ENCODE measurements around the gene CRTC3. TPM values are rescaled to one million over a fixed set of nuclear protein-coding genes. Genes with fewer than 3 reads are reported as not detected.
"Not testable (repeated sequence)": the region's sequence is repeated elsewhere in the genome, so short reads cannot be mapped to it uniquely, and the experiment has no call there.

CRTC3 gene
- total RNA-seq, 2 experiments from 2014 or later = 86.0 to 89.3 TPM

GRCh38 chr15:90664650-90665287 lies 135.0 kb downstream of the CRTC3 start:
- POLR2A ChIA-PET = interaction anchor here (0.9 to 7.5 kb wide), 10 partner anchors 8 to 267 kb away, joined by 3 to 60 read pairs (median 7); partner anchors contain the start of gene BLM
- peaks cover 67% of the 10 kb centered on the region for H3K4me1 Mint-ChIP-seq
- H3K9me3 Mint-ChIP-seq = peaks cover 2% of the 10 kb centered on the region
- H3K4me3 Mint-ChIP-seq = peak overlapping the region; percentile 82
- DNase-seq = no peak
- peak overlapping the region; percentile 90 for H3K27ac Mint-ChIP-seq
- CTCF ChIA-PET = interaction anchor here (0.6 to 3.5 kb wide), 4 partner anchors 13 to 267 kb away, joined by 5 to 10 read pairs (median 6); no protein-coding TSS in a partner anchor
- peaks cover 38% of the 10 kb centered on the region for H3K36me3 Mint-ChIP-seq (ENCODE audit: low read depth)
- peaks cover 20% of the 10 kb centered on the region for H3K27me3 Mint-ChIP-seq

- Mint-ChIP-seq H3K27ac (peak overlapping the region; percentile 94), H3K27me3 (peaks cover 21% of the 10 kb centered on the region), H3K4me3 (peak overlapping the region; percentile 82), H3K9me3 (peaks cover 2% of the 10 kb centered on the region), H3K36me3 (ENCODE audit: low read depth) (peaks cover 37% of the 10 kb centered on the region), H3K4me1 (peaks cover 60% of the 10 kb centered on the region)
- DNase-seq = peak; percentile 81
- CTCF ChIA-PET = interaction anchor here (1.4 to 3.5 kb wide), 3 partner anchors 12 to 266 kb away, joined by 5 to 10 read pairs (median 5); no protein-coding TSS in a partner anchor
- POLR2A ChIA-PET = interaction anchor here (0.6 to 7.5 kb wide), 12 partner anchors 8 to 1525 kb away, joined by 3 to 60 read pairs (median 6); partner anchors contain the start of gene BLM
Measured at GRCh38 chr15:90665288-90666134, 135.8 kb downstream of the CRTC3 start.

- CTCF ChIA-PET = interaction anchor here (1.0 to 3.5 kb wide), 3 partner anchors 11 to 18 kb away, joined by 3 to 10 read pairs (median 5); no protein-coding TSS in a partner anchor
- Mint-ChIP-seq H3K4me3 (peak overlapping the region; percentile 82), H3K27ac (peak overlapping the region; percentile 94), H3K4me1 (peaks cover 52% of the 10 kb centered on the region), H3K27me3 (peaks cover 22% of the 10 kb centered on the region), H3K36me3 (ENCODE audit: low read depth) (peaks cover 36% of the 10 kb centered on the region), H3K9me3 (peaks cover 2% of the 10 kb centered on the region)
- no peak for DNase-seq
- POLR2A ChIA-PET = interaction anchor here (0.6 to 7.5 kb wide), 12 partner anchors 9 to 1525 kb away, joined by 3 to 60 read pairs (median 6); partner anchors contain the start of gene BLM
Measured at GRCh38 chr15:90666135-90666909, 136.6 kb downstream of the CRTC3 start.

- H3K36me3 Mint-ChIP-seq (ENCODE audit: low read depth) = peaks cover 30% of the 10 kb centered on the region
- peak overlapping the region; percentile 61 for H3K4me3 Mint-ChIP-seq
- POLR2A ChIA-PET = interaction anchor here (0.7 to 7.5 kb wide), 7 partner anchors 10 to 128 kb away, joined by 3 to 60 read pairs (median 4); partner anchors contain the start of gene BLM
- DNase-seq = no peak
- CTCF ChIA-PET = interaction anchor here (0.7 to 1.9 kb wide), 3 partner anchors 10 to 268 kb away, joined by 3 to 5 read pairs (median 3); partner anchors contain the start of gene UNC45A
- no peaks in the 10 kb centered on the region for H3K9me3 Mint-ChIP-seq
- H3K27ac Mint-ChIP-seq = peak overlapping the region; percentile 94
- peaks cover 45% of the 10 kb centered on the region for H3K4me1 Mint-ChIP-seq
- H3K27me3 Mint-ChIP-seq = peaks cover 29% of the 10 kb centered on the region
Measured at GRCh38 chr15:90667073-90667754, 137.5 kb downstream of the CRTC3 start.

GRCh38 chr15:90667755-90668345 lies 138.1 kb downstream of the CRTC3 start:
- not testable (repeated sequence) for H3K27ac Mint-ChIP-seq, DNase-seq, H3K9me3 Mint-ChIP-seq, H3K4me3 Mint-ChIP-seq
- peaks cover 40% of the 10 kb centered on the region for H3K4me1 Mint-ChIP-seq
- H3K36me3 Mint-ChIP-seq (ENCODE audit: low read depth) = peaks cover 25% of the 10 kb centered on the region
- ChIA-PET CTCF (interaction anchor here (0.7 to 1.9 kb wide), 4 partner anchors 10 to 267 kb away, joined by 3 to 5 read pairs (median 4); partner anchors contain the start of gene UNC45A), POLR2A (interaction anchor here (0.7 to 7.5 kb wide), 6 partner anchors 9 to 129 kb away, joined by 3 to 60 read pairs (median 23); partner anchors contain the start of gene BLM)
- H3K27me3 Mint-ChIP-seq = peaks cover 35% of the 10 kb centered on the region

GRCh38 chr15:90670631-90671030 lies 140.9 kb downstream of the CRTC3 start:
- DNase-seq; H3K9me3 Mint-ChIP-seq; H3K27ac Mint-ChIP-seq; H3K4me3 Mint-ChIP-seq; H3K36me3 Mint-ChIP-seq (ENCODE audit: low read depth): not testable (repeated sequence)
- Mint-ChIP-seq H3K27me3 (peaks cover 37% of the 10 kb centered on the region), H3K4me1 (peaks cover 32% of the 10 kb centered on the region)
- ChIA-PET POLR2A (interaction anchor here (0.7 to 2.0 kb wide), 4 partner anchors 7 to 23 kb away, joined by 3 to 6 read pairs (median 4); no protein-coding TSS in a partner anchor), CTCF (interaction anchor here (1.1 kb wide), 1 partner anchor 23 kb away, joined by 4 read pairs; no protein-coding TSS in a partner anchor)

GRCh38 chr15:90671216-90671615 lies 141.5 kb downstream of the CRTC3 start:
- POLR2A ChIA-PET = interaction anchor here (0.7 to 2.0 kb wide), 2 partner anchors 14 kb away, joined by 3 to 6 read pairs; no protein-coding TSS in a partner anchor
- no peak for DNase-seq
- Mint-ChIP-seq H3K4me3 (no peak overlapping the region), H3K4me1 (peaks cover 26% of the 10 kb centered on the region), H3K9me3 (no peaks in the 10 kb centered on the region), H3K27me3 (peaks cover 37% of the 10 kb centered on the region), H3K27ac (no peak overlapping the region), H3K36me3 (ENCODE audit: low read depth) (peaks cover 7% of the 10 kb centered on the region)
- CTCF ChIA-PET = interaction anchor here (1.1 kb wide), 1 partner anchor 23 kb away, joined by 4 read pairs; no protein-coding TSS in a partner anchor

- H3K9me3 Mint-ChIP-seq; DNase-seq; H3K27ac Mint-ChIP-seq; POLR2A ChIA-PET; H3K4me3 Mint-ChIP-seq; CTCF ChIA-PET; H3K36me3 Mint-ChIP-seq (ENCODE audit: low read depth): not testable (repeated sequence)
- peaks cover 30% of the 10 kb centered on the region for H3K27me3 Mint-ChIP-seq
- peaks cover 25% of the 10 kb centered on the region for H3K4me1 Mint-ChIP-seq
Measured at GRCh38 chr15:90673357-90673756, 143.6 kb downstream of the CRTC3 start.

- ChIA-PET POLR2A (no interaction called here), CTCF (no interaction called here)
- H3K27me3 Mint-ChIP-seq = peaks cover 27% of the 10 kb centered on the region
- H3K36me3 Mint-ChIP-seq (ENCODE audit: low read depth) = peaks cover 5% of the 10 kb centered on the region
- H3K4me3 Mint-ChIP-seq = no peak overlapping the region
- no peaks in the 10 kb centered on the region for H3K9me3 Mint-ChIP-seq
- peaks cover 34% of the 10 kb centered on the region for H3K4me1 Mint-ChIP-seq
- no peak for DNase-seq
- no peak overlapping the region for H3K27ac Mint-ChIP-seq
Measured at GRCh38 chr15:90674476-90674875, 144.8 kb downstream of the CRTC3 start.

- no peaks in the 10 kb centered on the region for H3K9me3 Mint-ChIP-seq
- H3K4me3 Mint-ChIP-seq = no peak overlapping the region
- H3K27ac Mint-ChIP-seq = no peak overlapping the region
- ChIA-PET POLR2A (interaction anchor here (4.7 kb wide), 1 partner anchor 10 kb away, joined by 60 read pairs; no protein-coding TSS in a partner anchor), CTCF (interaction anchor here (0.7 kb wide), 1 partner anchor 210 kb away, joined by 4 read pairs; no protein-coding TSS in a partner anchor)
- no peak for DNase-seq
- peaks cover 25% of the 10 kb centered on the region for H3K27me3 Mint-ChIP-seq
- H3K4me1 Mint-ChIP-seq = peaks cover 42% of the 10 kb centered on the region
- H3K36me3 Mint-ChIP-seq (ENCODE audit: low read depth) = peaks cover 5% of the 10 kb centered on the region
Measured at GRCh38 chr15:90675464-90675863, 145.7 kb downstream of the CRTC3 start.

All from activated CD4-positive, alpha-beta memory T cell treated with anti-CD3 and anti-CD28 coated beads, Interleukin-2, amount 10 ng/mL, durations not matched to agents 7 days and 5 days (primary cell).